ENCODE data around the gene CIB1. TPM values are rescaled to one million over a fixed set of nuclear protein-coding genes. Genes with fewer than 3 reads are reported as not detected.

Gene CIB1
- total RNA-seq, 1 donor from 2014 or later: 62.8 TPM

DNA sequence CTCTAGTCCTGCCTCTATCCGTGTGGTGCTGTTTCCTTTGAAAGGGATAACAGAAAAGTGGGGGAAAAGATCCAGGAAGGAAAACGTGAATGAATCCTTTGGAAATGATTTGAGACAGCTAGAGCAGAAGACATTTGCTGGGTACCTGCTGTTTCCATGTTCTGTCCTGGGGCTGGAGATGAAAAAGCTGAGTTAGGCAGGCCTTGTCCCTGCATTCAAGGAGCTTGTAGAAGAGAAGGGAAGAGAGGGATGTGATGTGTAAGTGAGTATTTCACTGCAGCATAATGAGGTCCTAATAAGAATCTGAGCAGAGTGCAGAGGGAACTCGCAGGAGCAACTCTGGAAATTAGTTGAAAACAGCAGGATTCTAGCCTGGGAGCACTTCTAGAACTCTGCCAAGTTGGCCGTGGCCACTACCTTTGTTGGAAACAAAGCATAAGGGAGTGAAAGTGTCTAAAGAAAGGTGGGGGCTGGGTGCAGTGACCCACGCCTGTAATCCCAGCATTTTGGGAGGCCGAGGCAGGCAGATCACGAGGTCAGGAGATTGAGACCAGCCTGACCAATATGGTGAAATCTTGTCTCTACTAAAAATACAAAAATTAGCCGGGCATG is 46.4 kb downstream of the CIB1 start:
- TF ChIP-seq, protein P1, sequence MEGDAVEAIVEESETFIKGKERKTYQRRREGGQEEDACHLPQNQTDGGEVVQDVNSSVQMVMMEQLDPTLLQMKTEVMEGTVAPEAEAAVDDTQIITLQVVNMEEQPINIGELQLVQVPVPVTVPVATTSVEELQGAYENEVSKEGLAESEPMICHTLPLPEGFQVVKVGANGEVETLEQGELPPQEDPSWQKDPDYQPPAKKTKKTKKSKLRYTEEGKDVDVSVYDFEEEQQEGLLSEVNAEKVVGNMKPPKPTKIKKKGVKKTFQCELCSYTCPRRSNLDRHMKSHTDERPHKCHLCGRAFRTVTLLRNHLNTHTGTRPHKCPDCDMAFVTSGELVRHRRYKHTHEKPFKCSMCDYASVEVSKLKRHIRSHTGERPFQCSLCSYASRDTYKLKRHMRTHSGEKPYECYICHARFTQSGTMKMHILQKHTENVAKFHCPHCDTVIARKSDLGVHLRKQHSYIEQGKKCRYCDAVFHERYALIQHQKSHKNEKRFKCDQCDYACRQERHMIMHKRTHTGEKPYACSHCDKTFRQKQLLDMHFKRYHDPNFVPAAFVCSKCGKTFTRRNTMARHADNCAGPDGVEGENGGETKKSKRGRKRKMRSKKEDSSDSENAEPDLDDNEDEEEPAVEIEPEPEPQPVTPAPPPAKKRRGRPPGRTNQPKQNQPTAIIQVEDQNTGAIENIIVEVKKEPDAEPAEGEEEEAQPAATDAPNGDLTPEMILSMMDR (IDR thresholded peaks at IDR 0.05): no peak
- no peaks in the 10 kb centered on the region for H3K9me3 ChIP-seq
- no peak overlapping the region for H3K4me3 ChIP-seq
- no peak for ATAC-seq
- H3K27me3 ChIP-seq: no peaks in the 10 kb centered on the region
- peaks cover 31% of the 10 kb centered on the region for H3K4me1 ChIP-seq
- intact Hi-C loops (cut with DNase I): no loop called here
- no peaks in the 10 kb centered on the region for H3K36me3 ChIP-seq
- H3K27ac ChIP-seq: no peak overlapping the region
- no peak for DNase-seq

GRCh38 chr15:90184786-90185704 is 48.7 kb downstream of the CIB1 start:
- TF ChIP-seq, protein P1 (IDR thresholded peaks at IDR 0.05): no peak
- ATAC-seq (peak; percentile 83), DNase-seq (peak; percentile 89)
- Histone ChIP-seq H3K9me3 (no peaks in the 10 kb centered on the region), H3K4me3 (peak overlapping the region; percentile 75), H3K27ac (peak overlapping the region; percentile 90), H3K27me3 (no peaks in the 10 kb centered on the region), H3K36me3 (no peaks in the 10 kb centered on the region), H3K4me1 (peaks cover 15% of the 10 kb centered on the region)
- intact Hi-C loops (cut with DNase I): no loop called here

GRCh38 chr15:90184119-90184785 is 49.5 kb downstream of the CIB1 start:
- ATAC-seq (peak; percentile 82), DNase-seq (peak; percentile 93)
- intact Hi-C loops (cut with DNase I): no loop called here
- no peaks in the 10 kb centered on the region for H3K27me3 ChIP-seq
- TF ChIP-seq, protein P1 (IDR thresholded peaks at IDR 0.05): no peak
- peak overlapping the region; percentile 90 for H3K27ac ChIP-seq
- no peaks in the 10 kb centered on the region for H3K9me3 ChIP-seq
- H3K4me1 ChIP-seq: peaks cover 15% of the 10 kb centered on the region
- H3K4me3 ChIP-seq: peak overlapping the region; percentile 75
- no peaks in the 10 kb centered on the region for H3K36me3 ChIP-seq

DNA sequence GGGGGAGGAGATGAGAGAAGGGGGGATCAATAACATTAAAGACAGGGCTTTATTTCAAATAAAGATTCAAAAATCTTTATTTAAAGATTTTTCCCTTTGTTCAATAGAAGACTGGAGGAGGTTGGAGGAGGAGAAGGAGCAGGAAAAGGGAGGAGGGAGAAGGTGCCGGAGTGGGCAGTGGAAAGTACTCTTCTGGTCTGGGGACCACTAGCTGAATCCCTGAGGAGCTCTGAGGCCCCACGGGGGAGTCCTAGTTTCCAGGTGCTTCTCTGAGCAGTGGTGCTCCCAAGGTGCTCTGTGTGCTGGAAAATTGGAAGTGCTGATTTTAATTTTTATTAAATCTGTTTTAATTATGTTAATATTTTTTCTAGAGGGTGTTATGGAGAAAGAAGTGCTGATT is 52.0 kb downstream of the CIB1 start:
- H3K9me3 ChIP-seq: no peaks in the 10 kb centered on the region
- no peaks in the 10 kb centered on the region for H3K27me3 ChIP-seq
- H3K36me3 ChIP-seq: no peaks in the 10 kb centered on the region
- ATAC-seq: no peak
- no peak overlapping the region for H3K27ac ChIP-seq
- H3K4me3 ChIP-seq: no peak overlapping the region
- DNase-seq: no peak
- peaks cover 13% of the 10 kb centered on the region for H3K4me1 ChIP-seq
- TF ChIP-seq, protein P1 (IDR thresholded peaks at IDR 0.05): no peak
- intact Hi-C loops (cut with DNase I): no loop called here

Other genes starting within 250 kb of the CIB1 start
- gene ZNF710, start 232.6 kb downstream of the CIB1 start, total RNA-seq: 47.9 TPM
- 43.1 TPM for gene IDH2, start 131.5 kb downstream of the CIB1 start, total RNA-seq
- 48.7 TPM for gene SEMA4B, start 32.6 kb downstream of the CIB1 start, total RNA-seq
- 11.2 TPM for gene GDPGP1, start 268 bp upstream of the CIB1 start, total RNA-seq
- gene TTLL13, start 15.6 kb upstream of the CIB1 start, total RNA-seq: not detected
- 75.0 TPM for gene NGRN, start 31.7 kb upstream of the CIB1 start, total RNA-seq
- 3.6 TPM for gene ZNF774, start 118.3 kb upstream of the CIB1 start, total RNA-seq
- gene IQGAP1, start 154.3 kb upstream of the CIB1 start, total RNA-seq: 256 TPM

Measured in upper lobe of right lung (tissue), 1 donor.